ENCODE results near the gene MDGA2. TPM values are rescaled to one million over a fixed set of nuclear protein-coding genes. Genes with fewer than 3 reads are reported as not detected.

MDGA2 gene
- total and polyA plus RNA-seq, 2 of the 8 experiments (the other 6 are each of a cell fraction or from before 2014, with no cell fraction given), result 0.11 to 0.69 TPM

DNA sequence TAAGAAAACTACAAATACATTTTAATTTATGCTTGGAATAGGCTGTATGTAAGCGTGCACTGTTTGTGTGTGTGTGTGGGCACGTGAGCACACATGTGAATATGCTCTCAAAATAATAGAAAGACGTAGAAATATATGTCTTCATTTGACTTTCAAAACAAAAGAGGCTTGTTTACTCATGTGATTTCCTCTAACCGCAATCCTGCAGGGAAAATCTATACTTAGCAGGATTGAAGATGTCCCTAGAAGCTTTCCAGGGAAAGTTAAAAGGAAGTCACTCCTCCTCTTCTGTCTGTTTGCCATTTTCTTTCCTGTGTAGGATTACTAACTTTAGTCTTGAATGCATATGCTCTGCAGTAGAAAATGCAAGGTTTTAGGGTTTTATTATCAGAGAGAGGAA is 404.7 kb downstream of the MDGA2 start:
- no peak overlapping the region for H3K27ac ChIP-seq (ENCODE audit: low read depth, low read length)
- H3K4me2 ChIP-seq (ENCODE audit: insufficient read depth in 1 of 2, low read depth in 2 of 2, low read length in 2 of 2), result no peak overlapping the region
- no peak overlapping the region for H2BK15ac ChIP-seq (ENCODE audit: low read length)
- H4K8ac ChIP-seq (ENCODE audit: extremely low read depth, insufficient read depth, low read length), result no peak overlapping the region
- H2AFZ ChIP-seq (ENCODE audit: low read length), result 0 out of 2 replicates have a peak overlapping the region, but pooled peaks have one; percentile 48
- FAIRE-seq (no peak), DNase-seq (ENCODE audit: low read depth in 1 of 2, low spot score in 2 of 2) (no peak)
- no peak overlapping the region for H2BK20ac ChIP-seq (ENCODE audit: low read length)
- ChIA-PET POLR2A (ENCODE audit: partially characterized antibody) (no interaction called here), CTCF (ENCODE audit: partially characterized antibody) (interaction anchor here (0.7 kb wide), 1 partner anchor 170 kb away, joined by 3 read pairs; no protein-coding TSS in a partner anchor)
- H2BK12ac ChIP-seq (ENCODE audit: low read depth, low read length), result no peak overlapping the region
- H3K23ac ChIP-seq (ENCODE audit: insufficient read length), result no peak overlapping the region
- H3K9ac ChIP-seq (replicated peaks in 1 of 4; ENCODE audit: extremely low read depth in 1 of 4, low read depth in 3 of 4, low read length in 3 of 4), result no peak overlapping the region
- H3K4me3 ChIP-seq (ENCODE audit: extremely low read depth in 1 of 4, insufficient read depth in 2 of 4, low read depth in 3 of 4, low read length in 4 of 4), result no peak overlapping the region
- no peak overlapping the region for H4K91ac ChIP-seq (replicated peaks; ENCODE audit: insufficient read length, low read length)
- no peak overlapping the region for H3K56ac ChIP-seq (replicated peaks; ENCODE audit: insufficient read length, low read depth, low read length)
- H3K4me1 ChIP-seq (replicated peaks in 1 of 4; ENCODE audit: control insufficient read depth in 3 of 4, insufficient read depth in 4 of 4, low read length in 3 of 4), result no peaks in the 10 kb centered on the region
- H3K79me1 ChIP-seq (ENCODE audit: low read depth, low read length), result no peaks in the 10 kb centered on the region
- H3K14ac ChIP-seq (ENCODE audit: insufficient read length), result no peak overlapping the region
- TF ChIP-seq ATF2 (IDR thresholded peaks at IDR 0.05; ENCODE audit: low read length) (no peak), SAP30 (IDR thresholded peaks at IDR 0.05; ENCODE audit: insufficient read depth, insufficient replicate concordance, low read length) (no peak), TBP (IDR thresholded peaks at IDR 0.05; ENCODE audit: low read depth, low read length) (no peak), TEAD4 (IDR thresholded peaks at IDR 0.05; ENCODE audit: low read depth, low read length) (no peak), KDM1A (IDR thresholded peaks at IDR 0.05; ENCODE audit: borderline replicate concordance, low read length) (no peak), GABPA (IDR thresholded peaks at IDR 0.05; ENCODE audit: borderline replicate concordance, insufficient read depth, low read length) (no peak), ASH2L (IDR thresholded peaks at IDR 0.05; ENCODE audit: low read length) (no peak), HDAC2 (IDR thresholded peaks at IDR 0.05; ENCODE audit: borderline replicate concordance in 1 of 2, low read depth in 2 of 2, low read length in 2 of 2) (no peak), RAD21 (IDR thresholded peaks at IDR 0.05 in 1 of 2, conservative IDR thresholded peaks at IDR 0.05 in 1 of 2; ENCODE audit: low read depth in 2 of 2, low read length in 2 of 2) (no peak), JUND (IDR thresholded peaks at IDR 0.05; ENCODE audit: low read length) (no peak), EP300 (IDR thresholded peaks at IDR 0.05; ENCODE audit: borderline replicate concordance in 1 of 2, low read depth in 2 of 2, low read length in 2 of 2) (no peak)
- 98% methylated on average over 4 of the region's 4 CpGs; no CpG with 5 or more reads in 1 of the 2 experiments for WGBS, 2 experiments (ENCODE audit: extremely low coverage in 1 of 2, insufficient coverage in 1 of 2, insufficient read length in 1 of 2, insufficient replicate concordance in 2 of 2, low coverage in 1 of 2, low lambda C conversion rate in 2 of 2, missing lambda C conversion rate in 1 of 2)
- H3K79me2 ChIP-seq (ENCODE audit: control insufficient read depth in 1 of 2, insufficient read depth in 2 of 2, low read length in 2 of 2), result no peaks in the 10 kb centered on the region
- H4K5ac ChIP-seq (ENCODE audit: insufficient read length, low read depth, low read length), result no peak overlapping the region
- H3K4ac ChIP-seq (replicated peaks; ENCODE audit: insufficient read length, low read depth, low read length), result no peak overlapping the region
- no peak overlapping the region for H2BK120ac ChIP-seq (replicated peaks; ENCODE audit: low read depth, low read length)
- no peaks in the 10 kb centered on the region for H3K23me2 ChIP-seq (ENCODE audit: low read depth, low read length)
- H3K27me3 ChIP-seq (replicated peaks in 1 of 4; ENCODE audit: control insufficient read depth in 3 of 4, extremely low read depth in 1 of 4, insufficient read depth in 3 of 4, low read length in 3 of 4), result no peaks in the 10 kb centered on the region
- no peaks in the 10 kb centered on the region for H3K9me3 ChIP-seq (ENCODE audit: insufficient read depth in 2 of 2, low read depth in 1 of 2, low read length in 1 of 2)
- H4K20me1 ChIP-seq (replicated peaks in 1 of 2; ENCODE audit: control insufficient read depth in 1 of 2, insufficient read depth in 2 of 2, low read length in 2 of 2), result no peaks in the 10 kb centered on the region
- H2BK5ac ChIP-seq (ENCODE audit: low read depth, low read length), result no peak overlapping the region
- H3K36me3 ChIP-seq (ENCODE audit: control insufficient read depth in 2 of 4, insufficient read depth in 4 of 4, low read length in 3 of 4), result no peaks in the 10 kb centered on the region
- H3K18ac ChIP-seq (ENCODE audit: extremely low read depth, low read length), result no peak overlapping the region
- no peak overlapping the region for H2AK5ac ChIP-seq (ENCODE audit: low read depth, low read length)

All from H1 (cell line).